ENCODE results near the gene KCNE2.

The KCNE2 gene

DNA sequence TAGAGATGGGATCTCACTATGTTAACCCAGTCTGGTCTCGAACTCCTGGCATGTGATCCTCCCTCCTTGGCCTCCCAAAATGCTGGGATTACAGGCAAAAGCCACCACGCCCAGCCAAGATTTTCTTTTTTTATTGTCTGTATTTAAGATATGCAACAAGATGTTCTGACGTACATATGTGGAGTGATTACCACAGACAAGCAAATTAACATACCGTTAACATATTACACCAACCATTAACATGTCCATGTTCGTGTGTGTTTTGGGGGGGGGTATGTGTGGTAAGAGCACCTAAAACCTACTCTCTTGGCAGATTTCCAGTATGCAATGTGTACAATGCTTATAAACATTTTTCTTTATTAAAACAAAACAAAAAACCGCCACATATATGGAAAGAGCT lies 10.6 kb upstream of the KCNE2 start:
- TF ChIP-seq EZH2 (optimal IDR thresholded peaks at IDR 0.05; ENCODE audit: low read depth, low read length) (no peak), EZH2phosphoT487 (IDR thresholded peaks at IDR 0.05; ENCODE audit: low read length) (no peak), CTCF (IDR thresholded peaks at IDR 0.05; ENCODE audit: low read length) (no peak)
- no peak for DNase-seq
- no peaks in the 10 kb centered on the region for H3K9me3 ChIP-seq (replicated peaks; ENCODE audit: insufficient read depth, low read length)
- H3K9ac ChIP-seq (ENCODE audit: low read length) = no peak overlapping the region
- H3K36me3 ChIP-seq (replicated peaks; ENCODE audit: insufficient read depth, low read length) = no peaks in the 10 kb centered on the region
- H3K9me2 ChIP-seq (replicated peaks; ENCODE audit: insufficient read depth, low read length) = no peaks in the 10 kb centered on the region
- no peaks in the 10 kb centered on the region for H3K79me2 ChIP-seq (ENCODE audit: low read length)
- H3K4me1 ChIP-seq (ENCODE audit: low read length) = no peaks in the 10 kb centered on the region
- no peaks in the 10 kb centered on the region; the same call in 1 of the 2 replicates for H3K27me3 ChIP-seq (replicated peaks; ENCODE audit: insufficient read depth, low read length)
- no peak overlapping the region for H3K4me2 ChIP-seq (ENCODE audit: low read depth, low read length)
- no peak overlapping the region for H3K27ac ChIP-seq (ENCODE audit: low read length)
- H3K4me3 ChIP-seq (ENCODE audit: low read length) = no peak overlapping the region
- H3F3A ChIP-seq (ENCODE audit: insufficient read depth, low read length) = no peaks in the 10 kb centered on the region
- H2AFZ ChIP-seq (ENCODE audit: low read length) = no peak overlapping the region
- H4K20me1 ChIP-seq (ENCODE audit: insufficient read depth, low read length) = no peaks in the 10 kb centered on the region

DNA sequence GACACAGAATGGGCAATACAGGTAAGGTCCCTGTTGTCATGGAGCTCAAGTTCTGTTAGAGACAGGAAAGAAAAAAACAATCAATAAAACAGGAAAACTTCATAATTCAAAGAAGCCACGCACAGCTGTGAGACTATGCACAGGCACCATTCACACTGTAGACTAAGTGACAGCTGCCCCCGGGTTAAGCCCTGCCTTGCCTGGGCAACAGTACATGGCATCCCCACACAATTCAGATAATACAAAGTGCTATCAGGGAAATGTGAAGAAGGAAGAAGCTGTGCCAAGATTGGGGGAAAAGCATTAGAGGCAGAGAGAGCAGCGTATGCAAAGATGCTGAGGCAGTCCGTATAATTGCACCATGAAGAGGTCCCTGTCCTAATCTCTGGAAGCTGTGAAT lies 9.0 kb upstream of the KCNE2 start:
- Histone ChIP-seq H3K4me3 (ENCODE audit: low read length) (no peak overlapping the region), H3K4me2 (ENCODE audit: low read depth, low read length) (no peak overlapping the region), H2AFZ (ENCODE audit: low read length) (no peak overlapping the region), H3K27me3 (replicated peaks; ENCODE audit: insufficient read depth, low read length) (no peaks in the 10 kb centered on the region; the same call in 1 of the 2 replicates), H3K9ac (ENCODE audit: low read length) (no peak overlapping the region), H3K9me3 (replicated peaks; ENCODE audit: insufficient read depth, low read length) (no peaks in the 10 kb centered on the region), H3K27ac (ENCODE audit: low read length) (no peak overlapping the region), H4K20me1 (ENCODE audit: insufficient read depth, low read length) (no peaks in the 10 kb centered on the region), H3K9me2 (replicated peaks; ENCODE audit: insufficient read depth, low read length) (no peaks in the 10 kb centered on the region), H3K79me2 (ENCODE audit: low read length) (no peaks in the 10 kb centered on the region), H3F3A (ENCODE audit: insufficient read depth, low read length) (no peaks in the 10 kb centered on the region), H3K4me1 (ENCODE audit: low read length) (no peaks in the 10 kb centered on the region), H3K36me3 (replicated peaks; ENCODE audit: insufficient read depth, low read length) (no peaks in the 10 kb centered on the region)
- DNase-seq = no peak
- TF ChIP-seq EZH2phosphoT487 (IDR thresholded peaks at IDR 0.05; ENCODE audit: low read length) (no peak), EZH2 (optimal IDR thresholded peaks at IDR 0.05; ENCODE audit: low read depth, low read length) (no peak), CTCF (IDR thresholded peaks at IDR 0.05; ENCODE audit: low read length) (no peak)

- Histone ChIP-seq H3F3A (ENCODE audit: insufficient read depth, low read length) (no peaks in the 10 kb centered on the region), H4K20me1 (ENCODE audit: insufficient read depth, low read length) (no peaks in the 10 kb centered on the region), H3K27me3 (replicated peaks; ENCODE audit: insufficient read depth, low read length) (no peaks in the 10 kb centered on the region; the same call in 1 of the 2 replicates), H3K36me3 (replicated peaks; ENCODE audit: insufficient read depth, low read length) (no peaks in the 10 kb centered on the region), H3K4me1 (ENCODE audit: low read length) (no peaks in the 10 kb centered on the region), H3K9me2 (replicated peaks; ENCODE audit: insufficient read depth, low read length) (no peaks in the 10 kb centered on the region), H3K4me2 (ENCODE audit: low read depth, low read length) (no peak overlapping the region), H3K79me2 (ENCODE audit: low read length) (no peaks in the 10 kb centered on the region), H2AFZ (ENCODE audit: low read length) (no peak overlapping the region), H3K9me3 (replicated peaks; ENCODE audit: insufficient read depth, low read length) (no peaks in the 10 kb centered on the region), H3K4me3 (ENCODE audit: low read length) (no peak overlapping the region), H3K27ac (ENCODE audit: low read length) (no peak overlapping the region), H3K9ac (ENCODE audit: low read length) (no peak overlapping the region)
- TF ChIP-seq EZH2 (optimal IDR thresholded peaks at IDR 0.05; ENCODE audit: low read depth, low read length) (no peak), EZH2phosphoT487 (IDR thresholded peaks at IDR 0.05; ENCODE audit: low read length) (no peak), CTCF (IDR thresholded peaks at IDR 0.05; ENCODE audit: low read length) (no peak)
- no peak for DNase-seq
These were observed 8.2 kb upstream of the KCNE2 start for GRCh38 chr21:34355570-34355969.

Measured in MM.1S (cell line).